A673 (cell line): ENCODE measurements around the gene OR2T34.

Experiments
- EZH2 ChIP-seq: fragments of 200-600 bp; sonication (generic); IDR thresholded peaks from 2 replicates; pipeline ENCODE4 v1.6.1; 2017; ENCODE audit warnings: borderline replicate concordance, low read depth, mild to moderate bottlenecking, mixed read lengths, antibody characterized with exemption, low read length; ENCODE audit not compliant: poor library complexity, severe bottlenecking
- TF ChIP-seq, protein P1 (sequence below): fragments of 300-800, 200-600 bp; sonication (generic); conservative IDR thresholded peaks from 2 replicates; pipeline ENCODE4 v1.5.1; 2017; ENCODE audit warnings: low read depth, mild to moderate bottlenecking, antibody characterized with exemption, low read length, moderate library complexity, mixed read lengths

DNA sequence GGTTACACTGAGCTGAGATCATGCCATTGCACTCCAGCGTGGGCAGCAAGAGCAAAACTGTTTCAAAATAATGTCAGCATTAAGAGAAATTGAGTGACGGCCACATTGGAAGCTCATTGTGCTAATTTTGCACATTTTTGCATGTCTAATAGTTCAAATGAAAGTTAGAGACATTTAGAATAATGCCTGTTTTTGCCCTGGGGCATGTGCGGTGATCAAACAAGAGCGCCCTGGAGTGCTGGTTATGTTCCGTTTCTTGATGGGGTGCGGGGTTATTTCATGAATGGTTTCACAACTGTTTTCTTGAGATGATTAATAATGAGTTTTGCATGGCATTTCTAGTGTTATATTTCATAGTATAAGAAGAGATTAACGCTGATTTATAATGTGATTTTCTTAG lies 47.2 kb upstream of the OR2T34 start:
- TF ChIP-seq, protein P1, sequence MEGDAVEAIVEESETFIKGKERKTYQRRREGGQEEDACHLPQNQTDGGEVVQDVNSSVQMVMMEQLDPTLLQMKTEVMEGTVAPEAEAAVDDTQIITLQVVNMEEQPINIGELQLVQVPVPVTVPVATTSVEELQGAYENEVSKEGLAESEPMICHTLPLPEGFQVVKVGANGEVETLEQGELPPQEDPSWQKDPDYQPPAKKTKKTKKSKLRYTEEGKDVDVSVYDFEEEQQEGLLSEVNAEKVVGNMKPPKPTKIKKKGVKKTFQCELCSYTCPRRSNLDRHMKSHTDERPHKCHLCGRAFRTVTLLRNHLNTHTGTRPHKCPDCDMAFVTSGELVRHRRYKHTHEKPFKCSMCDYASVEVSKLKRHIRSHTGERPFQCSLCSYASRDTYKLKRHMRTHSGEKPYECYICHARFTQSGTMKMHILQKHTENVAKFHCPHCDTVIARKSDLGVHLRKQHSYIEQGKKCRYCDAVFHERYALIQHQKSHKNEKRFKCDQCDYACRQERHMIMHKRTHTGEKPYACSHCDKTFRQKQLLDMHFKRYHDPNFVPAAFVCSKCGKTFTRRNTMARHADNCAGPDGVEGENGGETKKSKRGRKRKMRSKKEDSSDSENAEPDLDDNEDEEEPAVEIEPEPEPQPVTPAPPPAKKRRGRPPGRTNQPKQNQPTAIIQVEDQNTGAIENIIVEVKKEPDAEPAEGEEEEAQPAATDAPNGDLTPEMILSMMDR, result no peak
- no peak for TF ChIP-seq EZH2
